ENCODE results near the gene TRAPPC14.

DNA sequence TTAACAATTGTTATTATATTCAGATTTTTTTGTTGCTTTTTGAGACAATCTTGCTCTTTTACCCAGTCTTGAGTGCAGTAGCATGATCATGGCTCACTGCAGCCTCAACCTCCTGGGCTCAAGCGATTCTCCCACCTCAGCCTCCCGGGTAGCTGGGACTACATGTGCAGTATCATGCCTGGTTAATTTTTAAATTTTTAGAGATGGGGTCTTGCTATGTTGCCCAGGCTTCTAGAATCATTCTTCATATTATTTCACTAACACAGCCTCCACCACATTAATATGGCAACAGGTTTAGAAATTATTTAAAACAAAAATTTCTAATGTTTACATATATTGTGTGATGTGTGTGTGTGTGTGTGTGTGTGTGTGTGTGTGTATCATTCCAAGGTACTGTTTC lies 11.2 kb downstream of the TRAPPC14 start:
- TF ChIP-seq, protein P1, sequence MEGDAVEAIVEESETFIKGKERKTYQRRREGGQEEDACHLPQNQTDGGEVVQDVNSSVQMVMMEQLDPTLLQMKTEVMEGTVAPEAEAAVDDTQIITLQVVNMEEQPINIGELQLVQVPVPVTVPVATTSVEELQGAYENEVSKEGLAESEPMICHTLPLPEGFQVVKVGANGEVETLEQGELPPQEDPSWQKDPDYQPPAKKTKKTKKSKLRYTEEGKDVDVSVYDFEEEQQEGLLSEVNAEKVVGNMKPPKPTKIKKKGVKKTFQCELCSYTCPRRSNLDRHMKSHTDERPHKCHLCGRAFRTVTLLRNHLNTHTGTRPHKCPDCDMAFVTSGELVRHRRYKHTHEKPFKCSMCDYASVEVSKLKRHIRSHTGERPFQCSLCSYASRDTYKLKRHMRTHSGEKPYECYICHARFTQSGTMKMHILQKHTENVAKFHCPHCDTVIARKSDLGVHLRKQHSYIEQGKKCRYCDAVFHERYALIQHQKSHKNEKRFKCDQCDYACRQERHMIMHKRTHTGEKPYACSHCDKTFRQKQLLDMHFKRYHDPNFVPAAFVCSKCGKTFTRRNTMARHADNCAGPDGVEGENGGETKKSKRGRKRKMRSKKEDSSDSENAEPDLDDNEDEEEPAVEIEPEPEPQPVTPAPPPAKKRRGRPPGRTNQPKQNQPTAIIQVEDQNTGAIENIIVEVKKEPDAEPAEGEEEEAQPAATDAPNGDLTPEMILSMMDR (IDR thresholded peaks at IDR 0.05) = no peak
- TF ChIP-seq EZH2 (IDR thresholded peaks at IDR 0.05) (no peak), EZH2phosphoT487 (IDR thresholded peaks at IDR 0.05) (no peak)

Measured in neural progenitor cell (in vitro differentiated cells).